ENCODE measurements around the gene CDT1. TPM values are rescaled to one million over a fixed set of nuclear protein-coding genes. Genes with fewer than 3 reads are reported as not detected.

Gene CDT1
- total RNA-seq, 1 experiment from 2014 or later: 160 TPM

GRCh38 chr16:88782454-88783390 lies 20.9 kb upstream of the CDT1 start:
- BruUV-seq (replicated peaks): no TSS peak
- Histone ChIP-seq H2AFZ (ENCODE audit: low read depth, low read length, poor library complexity, severe bottlenecking) (no peak overlapping the region), H3K4me3 (replicated peaks in 1 of 2; ENCODE audit: low read depth in 1 of 2, low read length in 2 of 2) (peak overlapping the region; percentile 69 to 82), H3K27ac (ENCODE audit: low read depth, low read length) (peak overlapping the region; percentile 91), H3K9me3 (ENCODE audit: control insufficient read depth in 1 of 2, insufficient read depth in 1 of 2, low read depth in 1 of 2, low read length in 2 of 2) (no peaks in the 10 kb centered on the region), H3K9me2 (ENCODE audit: insufficient read depth) (no peaks in the 10 kb centered on the region), H3K4me1 (ENCODE audit: control insufficient read depth in 1 of 2, insufficient read depth in 2 of 2, low read length in 2 of 2) (peaks cover 41 to 51% of the 10 kb centered on the region in 2 experiments), H4K20me1 (ENCODE audit: insufficient read depth) (peaks cover 11% of the 10 kb centered on the region; the same call in 1 of the 2 replicates), H3K36me3 (ENCODE audit: control insufficient read depth in 1 of 2, insufficient read depth in 2 of 2, low read length in 2 of 2) (no peaks in the 10 kb centered on the region; a peak in 1 of 4 replicates), H3K27me3 (ENCODE audit: insufficient read depth, low read length) (no peaks in the 10 kb centered on the region), H3K79me2 (ENCODE audit: insufficient read depth, low read length) (peaks cover 72% of the 10 kb centered on the region), H3K9ac (ENCODE audit: low read length) (peak overlapping the region; percentile 94), H3K4me2 (ENCODE audit: low read length) (peak overlapping the region; percentile 92)
- ATAC-seq: peak; percentile 40
- CTCF ChIA-PET: interaction anchor here (8.9 kb wide), 1 partner anchor 45 kb away, joined by 59 read pairs; no protein-coding TSS in a partner anchor
- RAD21 ChIA-PET (ENCODE audit: low non-redundant PET in 1 of 2, low total read pairs in 2 of 2, uncharacterized antibody in 2 of 2, unreplicated experiment in 2 of 2): interaction anchor here in 1 of 2 experiments (1.0 kb wide), 1 partner anchor 45 kb away, joined by 3 read pairs; no protein-coding TSS in a partner anchor
- DNase-seq (ENCODE audit: low read depth, low spot score): peak; percentile 48
- POLR2A ChIA-PET: interaction anchor here (1.0 to 4.3 kb wide), 7 partner anchors 10 to 34 kb away, joined by 3 to 22 read pairs (median 3); partner anchors contain the start of gene APRT
- intact Hi-C loops (cut with micrococcal nuclease): loop anchor here (2.0 kb wide), 1 partner anchor 46 kb away; no protein-coding TSS in a partner anchor
- no peak for TF ChIP-seq REST (IDR thresholded peaks at IDR 0.05; ENCODE audit: low read depth)
- no peak for TF ChIP-seq RAD21 (IDR thresholded peaks at IDR 0.05; ENCODE audit: low read depth)
- TF ChIP-seq ZFX (IDR thresholded peaks at IDR 0.05): no peak
- no peak for TF ChIP-seq EZH2phosphoT487 (IDR thresholded peaks at IDR 0.05; ENCODE audit: borderline replicate concordance)
- TF ChIP-seq ZBTB33 (IDR thresholded peaks at IDR 0.05; ENCODE audit: extremely low read depth, insufficient replicate concordance, low read length): peak; percentile 50
- TF ChIP-seq ZNF274 (IDR thresholded peaks at IDR 0.05; ENCODE audit: low read depth, low read length): no peak
- TF ChIP-seq SP1 (IDR thresholded peaks at IDR 0.05; ENCODE audit: low read depth): no peak
- TF ChIP-seq MAX (IDR thresholded peaks at IDR 0.05): no peak
- TF ChIP-seq POLR2AphosphoS5 (IDR thresholded peaks at IDR 0.05; ENCODE audit: low read depth, low read length): 0 out of 2 replicates have a peak, but pooled peaks have one; percentile 20
